Heart left ventricle (tissue), 16 donors: ENCODE data around the gene UBL3. TPM values are rescaled to one million over a fixed set of nuclear protein-coding genes. Genes with fewer than 3 reads are reported as not detected.

Source experiments
- ATAC-seq, 4 donors: fragments of 200-7000 bp; cut with Tn5 transposase; one replicate each; pipeline ENCODE4 v1.9.1; 2020 to 2022; ENCODE audit warnings: moderate library complexity in 4 of 4, mild to moderate bottlenecking in 3 of 4, moderate number of reproducible peaks in 1 of 4
- DNase-seq, 5 donors: peaks; one replicate each; pipeline ENCODE4 v3.0.0-alpha.2; 2020
- H3K27ac ChIP-seq, 12 donors: fragments of 200-600 bp; sonication (generic) in 4 of 12; one replicate each; pipeline versions ENCODE4 v1.5.0 to v1.8.0; 2016 to 2022; ENCODE audit warnings: mild to moderate bottlenecking in 2 of 12
- H3K27me3 ChIP-seq, 9 donors: fragments of 200-600 bp; sonication (generic) in 2 of 9; one replicate each; pipeline versions ENCODE4 v1.5.1 to v1.8.0; 2016 to 2022; ENCODE audit warnings: mild to moderate bottlenecking in 3 of 9
- H3K36me3 ChIP-seq, 9 donors: fragments of 200-600 bp; sonication (generic) in 2 of 9; one replicate each; pipeline versions ENCODE4 v1.5.0 to v1.8.0; 2018 to 2022; ENCODE audit warnings: mild to moderate bottlenecking in 2 of 9
- H3K4me1 ChIP-seq, 12 donors: fragments of 200-600 bp; sonication (generic) in 4 of 12; one replicate each; pipeline versions ENCODE4 v1.5.0 to v1.8.0; 2016 to 2022; ENCODE audit warnings: mild to moderate bottlenecking in 3 of 12
- H3K4me3 ChIP-seq, 12 donors: fragments of 200-600 bp; sonication (generic) in 4 of 12; one replicate each; pipeline versions ENCODE4 v1.5.0 to v1.8.0; 2017 to 2022; ENCODE audit warnings: mild to moderate bottlenecking in 9 of 12, moderate library complexity in 4 of 12
- H3K9me3 ChIP-seq, 12 donors: fragments of 200-600 bp; sonication (generic) in 4 of 12; one replicate each; pipeline versions ENCODE4 v1.5.0 to v1.8.0; 2016 to 2022; ENCODE audit warnings: mild to moderate bottlenecking in 1 of 12
- CTCF ChIP-seq, 12 donors: fragments of 200-600 bp; sonication (generic) in 4 of 12; IDR thresholded peaks; one replicate each; pipeline versions ENCODE4 v1.5.0 to v1.8.0; 2018 to 2022; ENCODE audit warnings: antibody characterized with exemption in 12 of 12, mild to moderate bottlenecking in 5 of 12
- POLR2A ChIP-seq, 2 donors: fragments of 450-650 bp; IDR thresholded peaks; one replicate each; pipeline ENCODE4 v1.6.1; 2017; ENCODE audit warnings: antibody characterized with exemption in 2 of 2, mild to moderate bottlenecking in 2 of 2, moderate library complexity in 2 of 2
- WGBS, 4 donors: extraction: QIAGEN DNeasy Blood & Tissue Kit in 2 of 4; methylation state at CpG; one replicate each; pipeline versions ENCODE4 v1.1.5 to v1.1.7; 2013 to 2018; 5-methylcytosine and 5-hydroxymethylcytosine counted together
- intact Hi-C, 10 donors: fragments of 100-400 bp; cut with DNase I; formaldehyde crosslinking; loops; one replicate each; pipeline versions ENCODE4 v1.11.1 to v1.14.2; 2022
- polyA plus RNA-seq, 2 donors: library from polyadenylated mRNA; stranded (reverse); fragments of 200-250 nt; gene quantifications; one replicate each; pipeline ENCODE4 v1.2.3, GENCODE V29; 2013
- total RNA-seq, 9 donors: library from RNA; depleted of rRNA in 2 of 9; stranded (reverse); fragments of >200 nt in 2 of 9; fragmentation: NEBNext Ultra II Directional in 3 of 9; extraction: Animal tissue kit (Norgen Biotek cat#: 25700) in 3 of 9; gene quantifications; one replicate each; pipeline versions ENCODE4 v1.1.0 to v1.2.4, GENCODE V29; 2016 to 2023
- donor health status: ischemic (EF 13 %, LVEDD 7.1; RV severe dilation, severe dysfunction).
- donor health status: healthy with polysubstance abuse.
- donor health status: DM: no; HTN: yes; CAD: no.
- donor health status: DM: no; HTN: no; CAD: no.
- donor health status: ischemic (EF 25% LVEDD 6.9; RV normal size, moderate dysfunction).
- donor health status: ischemic (EF 25% LVEDD 5.7; RV mildly dilated, moderate dysfunction).
- donor health status: healthy.
- donor health status: DM: yes; HTN: yes; CAD: no.
- donor health status: ischemic (EF 35%, LVEDD 5.7; RV mildly dilated, moderate dysfunction).
- donor health status: nonischemic (EF 11% LVEDD 7.7; RV severe dilation, severe dysfunction).
- donor health status: DM: yes; HTN: yes; CAD: no.
- donor health status: PGD.
- donor health status: ischemic (EF 29% LVEDD 5.4; RV normal size, mild dysfunction).
- donor health status: nonischemic (EF 23%, LVEDD 6.1; RV moderate dilation, normal function).

The UBL3 gene
- total and polyA plus RNA-seq, 11 donors, result 9.1 to 27.7 (median 20.6) TPM

GRCh38 chr13:29868581-29868980 is 18.2 kb upstream of the UBL3 start:
- Histone ChIP-seq H3K4me3 (no peak overlapping the region), H3K36me3 (no peaks in the 10 kb centered on the region), H3K4me1 (no peaks in the 10 kb centered on the region), H3K27me3 (peaks cover 0 to 2% (median 0%) of the 10 kb centered on the region in 9 donors), H3K27ac (no peak overlapping the region), H3K9me3 (no peaks in the 10 kb centered on the region)
- ATAC-seq (peak in 2 of 4 donors; percentile 51 to 59), DNase-seq (no peak)
- TF ChIP-seq POLR2A (IDR thresholded peaks at IDR 0.05) (no peak), CTCF (IDR thresholded peaks at IDR 0.05) (no peak)
- intact Hi-C loops, result no loop called here
- 64 to 72% (median 67%) methylated on average over 7 of the region's 7 CpGs for WGBS, 4 donors

- WGBS, 4 donors, result 60 to 72% (median 69%) methylated on average over 6 of the region's 6 CpGs
- Histone ChIP-seq H3K27me3 (peaks cover 0 to 7% (median 0%) of the 10 kb centered on the region in 9 donors), H3K4me1 (no peaks in the 10 kb centered on the region)
Measured at GRCh38 chr13:29865934-29866333, 15.5 kb upstream of the UBL3 start.

GRCh38 chr13:29861694-29862110 is 11.3 kb upstream of the UBL3 start:
- 93 to 97% (median 94%) methylated on average over 8 of the region's 8 CpGs for WGBS, 4 donors
- no peak for ATAC-seq
- no peak for TF ChIP-seq POLR2A (IDR thresholded peaks at IDR 0.05)
- no peak for TF ChIP-seq CTCF (IDR thresholded peaks at IDR 0.05)
- H3K36me3 ChIP-seq, result no peaks in the 10 kb centered on the region
- no peak overlapping the region for H3K27ac ChIP-seq
- intact Hi-C loops, result no loop called here
- H3K4me3 ChIP-seq, result no peak overlapping the region
- no peaks in the 10 kb centered on the region for H3K9me3 ChIP-seq
- no peak for DNase-seq
- H3K4me1 ChIP-seq, result no peaks in the 10 kb centered on the region
- peaks cover 0 to 7% (median 0%) of the 10 kb centered on the region in 9 donors for H3K27me3 ChIP-seq

More at GRCh38 chr13:29865934-29866333, 15.5 kb upstream of the UBL3 start:
- Histone ChIP-seq H3K36me3 (no peaks in the 10 kb centered on the region), H3K9me3 (no peaks in the 10 kb centered on the region), H3K27ac (no peak overlapping the region), H3K4me3 (no peak overlapping the region)
- ATAC-seq, result no peak
- DNase-seq, result no peak
- TF ChIP-seq CTCF (IDR thresholded peaks at IDR 0.05), result no peak
- no peak for TF ChIP-seq POLR2A (IDR thresholded peaks at IDR 0.05)
- intact Hi-C loops, result no loop called here

GRCh38 chr13:29859971-29860370 is 9.6 kb upstream of the UBL3 start:
- H3K36me3 ChIP-seq, result no peaks in the 10 kb centered on the region
- no peak overlapping the region for H3K4me3 ChIP-seq
- H3K9me3 ChIP-seq, result no peaks in the 10 kb centered on the region
- H3K4me1 ChIP-seq, result no peaks in the 10 kb centered on the region
- DNase-seq, result no peak
- intact Hi-C loops, result loop anchor here in 1 of 10 donors (10.0 kb wide), 1 partner anchor 65 kb away; no protein-coding TSS in a partner anchor
- H3K27me3 ChIP-seq, result peaks cover 0 to 7% (median 0%) of the 10 kb centered on the region in 9 donors
- ATAC-seq, result no peak
- WGBS, 4 donors, result 87 to 95% (median 91%) methylated on average over 4 of the region's 4 CpGs
- H3K27ac ChIP-seq, result no peak overlapping the region
- TF ChIP-seq CTCF (IDR thresholded peaks at IDR 0.05) (no peak), POLR2A (IDR thresholded peaks at IDR 0.05) (no peak)
